ENCODE results near the gene CCDC171.

CCDC171 gene

DNA sequence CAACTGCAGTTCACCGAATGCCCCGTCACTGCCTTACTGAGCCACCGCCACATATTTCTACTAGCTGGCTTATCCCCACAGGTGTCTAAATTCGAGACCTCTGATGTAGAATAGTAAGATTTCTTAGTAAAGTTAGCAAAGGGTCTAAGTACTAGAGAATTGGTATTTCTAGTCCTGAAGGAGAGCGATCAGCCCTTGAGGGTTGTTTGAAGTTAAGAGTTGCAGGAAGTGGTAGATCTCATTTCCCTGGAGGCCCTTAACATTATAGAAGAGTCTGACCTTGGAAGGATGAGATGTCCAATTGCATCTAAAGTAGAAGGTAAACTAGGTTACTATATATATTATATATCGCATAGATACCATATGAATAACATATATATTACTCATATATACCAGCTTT, 451.8 kb downstream of the CCDC171 start:
- H3K27ac Mint-ChIP-seq, result no peak overlapping the region
- H3K9me3 Mint-ChIP-seq, result peaks cover 2% of the 10 kb centered on the region
- H3K27me3 Mint-ChIP-seq (ENCODE audit: low read depth), result no peaks in the 10 kb centered on the region
- no peaks in the 10 kb centered on the region for H3K36me3 Mint-ChIP-seq (ENCODE audit: low read depth)
- no peak for DNase-seq (ENCODE audit: low spot score)
- no peaks in the 10 kb centered on the region for H3K4me1 Mint-ChIP-seq (ENCODE audit: low read depth)
- no peak overlapping the region for H3K4me3 Mint-ChIP-seq

DNA sequence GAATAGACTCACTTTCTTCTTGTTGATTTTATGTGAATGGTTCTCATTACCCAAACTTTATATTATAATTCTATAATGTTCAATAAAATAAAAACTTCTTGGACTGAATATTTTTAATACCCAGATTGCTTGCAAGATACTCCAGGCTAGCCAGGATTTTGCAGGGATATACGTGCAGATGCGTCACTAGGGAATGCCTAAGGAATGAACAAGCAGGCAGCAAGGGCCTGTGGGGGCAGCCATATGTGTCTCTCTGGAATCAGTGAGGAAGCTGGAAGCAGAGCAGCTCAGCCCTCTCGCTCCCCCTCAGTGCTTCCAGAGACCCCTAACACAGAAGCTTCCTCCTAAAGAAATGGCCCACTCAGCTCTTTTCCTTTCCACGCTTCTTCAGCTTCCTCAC, 457.4 kb downstream of the CCDC171 start:
- H3K36me3 Mint-ChIP-seq (ENCODE audit: low read depth), result no peaks in the 10 kb centered on the region
- H3K4me3 Mint-ChIP-seq, result no peak overlapping the region
- H3K27me3 Mint-ChIP-seq (ENCODE audit: low read depth), result no peaks in the 10 kb centered on the region
- H3K4me1 Mint-ChIP-seq (ENCODE audit: low read depth), result no peaks in the 10 kb centered on the region
- H3K9me3 Mint-ChIP-seq, result no peaks in the 10 kb centered on the region
- no peak overlapping the region for H3K27ac Mint-ChIP-seq
- no peak for DNase-seq (ENCODE audit: low spot score)

DNA sequence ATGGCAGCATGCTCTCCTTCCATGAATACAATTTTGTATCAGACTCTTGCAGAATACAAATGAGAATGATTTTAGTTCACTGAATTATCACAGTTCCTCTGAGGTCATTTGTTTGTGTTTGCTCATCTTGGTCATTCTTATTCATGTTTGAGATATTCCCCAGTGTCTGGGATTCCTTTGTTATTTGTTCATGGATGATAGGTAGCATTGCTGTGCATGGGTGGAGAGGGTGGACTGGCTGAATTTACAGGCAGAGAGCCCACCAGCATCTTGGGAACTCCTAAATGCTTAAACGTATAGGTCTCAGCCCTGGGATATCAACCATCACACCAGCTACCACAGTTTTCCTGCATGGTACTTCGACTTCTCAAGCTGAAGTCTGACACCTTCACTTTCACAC, 459.8 kb downstream of the CCDC171 start:
- Mint-ChIP-seq H3K4me3 (no peak overlapping the region), H3K9me3 (peaks cover 4% of the 10 kb centered on the region), H3K36me3 (ENCODE audit: low read depth) (no peaks in the 10 kb centered on the region), H3K27ac (no peak overlapping the region), H3K4me1 (ENCODE audit: low read depth) (no peaks in the 10 kb centered on the region), H3K27me3 (ENCODE audit: low read depth) (no peaks in the 10 kb centered on the region)
- no peak for DNase-seq (ENCODE audit: low spot score)

DNA sequence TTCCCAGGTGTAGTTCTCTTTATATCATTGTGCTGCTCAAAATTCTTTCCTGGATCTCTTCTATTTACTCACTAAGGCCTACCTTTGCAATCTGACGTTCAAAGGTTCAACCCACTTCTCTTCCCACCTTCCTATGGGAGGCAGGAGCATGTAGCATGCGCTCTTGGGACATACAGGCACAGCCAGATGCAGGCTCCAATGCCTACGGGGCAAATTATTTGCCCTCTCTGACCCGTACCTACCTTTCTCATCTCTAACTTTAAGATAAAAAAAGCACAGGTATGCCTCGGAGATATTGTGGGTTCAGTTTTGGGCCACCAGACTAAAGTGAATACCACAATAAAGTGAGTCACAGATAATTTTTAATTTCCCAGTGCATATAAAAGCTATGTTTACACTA, 460.5 kb downstream of the CCDC171 start:
- H3K9me3 Mint-ChIP-seq, result peaks cover 4% of the 10 kb centered on the region
- no peaks in the 10 kb centered on the region for H3K36me3 Mint-ChIP-seq (ENCODE audit: low read depth)
- no peaks in the 10 kb centered on the region for H3K27me3 Mint-ChIP-seq (ENCODE audit: low read depth)
- H3K4me3 Mint-ChIP-seq, result no peak overlapping the region
- no peak for DNase-seq (ENCODE audit: low spot score)
- no peak overlapping the region for H3K27ac Mint-ChIP-seq
- H3K4me1 Mint-ChIP-seq (ENCODE audit: low read depth), result no peaks in the 10 kb centered on the region

DNA sequence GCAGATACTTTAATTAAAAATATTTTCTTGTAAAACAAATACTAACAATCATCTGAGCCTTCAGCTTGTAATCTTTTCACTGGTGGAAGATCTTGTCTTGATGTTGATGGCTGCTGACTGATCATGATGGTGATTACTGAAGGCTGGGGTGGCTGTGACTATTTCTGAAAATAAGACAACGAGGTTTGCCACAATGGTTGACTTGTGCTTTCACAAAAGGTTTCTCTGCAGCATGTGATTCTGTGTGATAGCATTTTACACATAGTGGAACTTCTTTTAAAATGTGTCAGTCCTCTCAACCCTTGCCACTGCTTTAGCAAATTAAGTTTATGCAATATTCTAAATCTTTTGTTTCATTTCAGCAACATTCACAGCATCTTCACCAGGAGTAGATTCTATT, 461.0 kb downstream of the CCDC171 start:
- Mint-ChIP-seq H3K4me3 (no peak overlapping the region), H3K27me3 (ENCODE audit: low read depth) (no peaks in the 10 kb centered on the region)

DNA sequence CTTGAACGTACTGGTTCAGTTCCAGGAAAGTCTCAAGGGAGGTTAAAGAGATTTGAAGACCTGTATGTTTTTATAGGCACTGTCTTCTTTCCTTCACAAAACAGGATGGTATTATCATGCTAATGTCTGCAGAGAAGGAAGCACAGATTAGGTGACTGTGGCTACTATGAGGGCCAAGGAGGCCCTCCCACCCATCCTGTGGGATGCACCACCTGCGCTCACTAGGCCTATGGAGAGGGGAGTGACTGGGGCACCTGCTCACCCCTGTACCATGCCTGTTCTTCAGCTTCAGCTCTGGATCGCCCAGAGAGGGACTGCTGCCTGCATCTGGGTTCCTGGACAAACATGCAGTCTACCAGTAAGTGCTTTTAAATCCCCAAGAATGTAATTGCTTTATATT, 469.4 kb downstream of the CCDC171 start:
- H3K9me3 Mint-ChIP-seq, result no peaks in the 10 kb centered on the region
- no peak overlapping the region for H3K27ac Mint-ChIP-seq
- H3K36me3 Mint-ChIP-seq (ENCODE audit: low read depth), result no peaks in the 10 kb centered on the region
- H3K27me3 Mint-ChIP-seq (ENCODE audit: low read depth), result no peaks in the 10 kb centered on the region
- DNase-seq (ENCODE audit: low spot score), result no peak
- H3K4me3 Mint-ChIP-seq, result no peak overlapping the region
- no peaks in the 10 kb centered on the region for H3K4me1 Mint-ChIP-seq (ENCODE audit: low read depth)

More for the DNA sequence above, 461.0 kb downstream of the CCDC171 start:
- DNase-seq (ENCODE audit: low spot score), result no peak
- peaks cover 4% of the 10 kb centered on the region for H3K9me3 Mint-ChIP-seq
- H3K27ac Mint-ChIP-seq, result no peak overlapping the region
- no peaks in the 10 kb centered on the region for H3K4me1 Mint-ChIP-seq (ENCODE audit: low read depth)
- no peaks in the 10 kb centered on the region for H3K36me3 Mint-ChIP-seq (ENCODE audit: low read depth)

DNA sequence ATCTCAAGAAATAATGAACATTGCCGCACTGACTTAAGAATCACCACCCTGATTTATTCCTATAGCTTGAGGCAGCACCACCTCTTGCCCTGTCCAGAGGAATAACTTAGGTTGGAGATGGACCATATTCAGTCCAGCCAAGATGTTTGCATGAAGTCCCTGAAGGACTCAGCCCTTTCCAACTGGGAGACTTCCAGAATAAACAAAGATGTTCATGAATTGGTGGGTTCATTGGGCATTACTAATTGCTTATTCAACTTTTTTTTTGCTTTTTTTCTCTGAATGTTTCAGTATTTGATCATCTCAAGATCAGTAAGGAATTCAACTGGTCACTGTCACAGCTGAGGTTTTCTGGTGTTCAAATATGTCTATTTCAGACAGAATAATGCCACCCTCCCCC, 470.6 kb downstream of the CCDC171 start:
- H3K27me3 Mint-ChIP-seq (ENCODE audit: low read depth), result peaks cover 3% of the 10 kb centered on the region
- no peak for DNase-seq (ENCODE audit: low spot score)
- H3K27ac Mint-ChIP-seq, result no peak overlapping the region
- H3K9me3 Mint-ChIP-seq, result no peaks in the 10 kb centered on the region
- no peak overlapping the region for H3K4me3 Mint-ChIP-seq
- no peaks in the 10 kb centered on the region for H3K4me1 Mint-ChIP-seq (ENCODE audit: low read depth)
- H3K36me3 Mint-ChIP-seq (ENCODE audit: low read depth), result no peaks in the 10 kb centered on the region
